Sciatic nerve (tissue), 2 donors: ENCODE data around the gene TMEM132E. TPM values are rescaled to one million over a fixed set of nuclear protein-coding genes. Genes with fewer than 3 reads are reported as not detected.

Source experiments
- ATAC-seq: fragments of 200-7000 bp; cut with Tn5 transposase; one replicate; pipeline ENCODE4 v1.9.1; 2020; ENCODE audit warnings: mild to moderate bottlenecking, moderate library complexity
- DNase-seq: peaks from one replicate; pipeline ENCODE4 v3.0.0-alpha.2; 2020; ENCODE audit warnings: low spot score
- intact Hi-C: fragments of 100-400 bp; cut with DNase I; formaldehyde crosslinking; loops from one replicate; pipeline ENCODE4 v1.14.2; 2022
- total RNA-seq: library from RNA; stranded (reverse); fragmentation: NEBNext Ultra II Directional; extraction: Animal tissue kit (Norgen Biotek cat#: 25700); gene quantifications from one replicate; pipeline ENCODE4 v1.2.1, GENCODE V29; 2021
- donor health status: DM: no; HTN: no; CAD: no.
- donor health status: DM: no; HTN: no; CAD: no.

The TMEM132E gene
- total RNA-seq, 1 donor from 2014 or later = 0.58 TPM

DNA sequence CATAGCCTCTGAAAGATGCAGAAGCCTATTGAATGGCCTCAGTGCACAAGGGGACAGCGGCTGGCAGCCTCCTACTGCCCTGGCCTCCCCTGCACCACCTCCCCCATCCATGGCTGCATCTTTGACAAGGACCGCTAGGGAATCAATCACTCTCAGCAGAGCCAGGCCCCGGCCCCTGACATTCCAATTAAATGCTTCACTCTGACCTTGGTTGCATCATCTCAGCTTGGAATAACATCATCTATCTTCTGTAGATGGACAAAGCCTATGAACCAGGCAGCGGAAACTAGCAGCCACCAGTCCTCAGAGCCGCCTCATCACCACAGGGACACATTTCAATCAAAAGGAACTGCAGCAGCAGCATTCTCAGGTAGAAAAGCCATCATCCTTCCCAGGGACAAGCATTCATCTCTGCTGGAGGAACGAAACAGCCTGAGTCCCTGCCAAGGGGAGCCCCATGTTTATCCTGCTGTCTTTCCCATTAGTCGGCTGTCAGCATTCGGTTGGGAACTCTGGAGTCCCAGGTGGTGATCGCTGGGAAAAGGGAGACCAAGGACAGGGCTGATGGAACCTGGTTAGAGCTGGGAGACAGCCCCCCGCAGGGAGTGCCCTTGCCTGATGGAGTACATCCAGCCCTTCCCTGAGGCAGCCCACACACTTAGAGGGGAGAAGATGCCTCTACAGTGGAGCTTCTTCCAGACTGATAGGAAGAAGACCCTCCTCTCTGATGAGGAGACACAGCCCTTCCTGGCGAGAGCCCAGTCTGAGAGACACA, 11.5 kb upstream of the TMEM132E start:
- intact Hi-C loops = no loop called here
- ATAC-seq (no peak), DNase-seq (no peak)

DNA sequence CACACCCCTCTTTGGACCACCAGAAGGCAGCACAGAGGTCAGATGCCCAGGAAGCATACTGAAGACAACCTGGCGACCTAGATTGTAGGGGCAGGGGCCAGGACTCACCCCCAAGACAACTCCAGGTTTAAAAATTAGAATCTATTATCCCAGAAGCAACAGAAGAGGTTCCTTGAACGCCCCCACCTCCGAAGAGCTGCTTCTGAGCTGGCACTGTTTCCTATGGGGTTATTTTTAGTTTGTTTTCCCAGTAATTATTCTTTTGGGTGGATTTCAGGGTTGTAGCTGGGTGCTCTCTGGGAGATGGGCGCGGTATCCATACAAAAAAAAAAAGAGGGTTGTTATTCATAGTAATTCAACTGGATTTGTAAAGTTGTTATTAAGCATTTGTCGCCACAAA, 10.4 kb upstream of the TMEM132E start:
- ATAC-seq = no peak
- no peak for DNase-seq
- intact Hi-C loops = no loop called here

DNA sequence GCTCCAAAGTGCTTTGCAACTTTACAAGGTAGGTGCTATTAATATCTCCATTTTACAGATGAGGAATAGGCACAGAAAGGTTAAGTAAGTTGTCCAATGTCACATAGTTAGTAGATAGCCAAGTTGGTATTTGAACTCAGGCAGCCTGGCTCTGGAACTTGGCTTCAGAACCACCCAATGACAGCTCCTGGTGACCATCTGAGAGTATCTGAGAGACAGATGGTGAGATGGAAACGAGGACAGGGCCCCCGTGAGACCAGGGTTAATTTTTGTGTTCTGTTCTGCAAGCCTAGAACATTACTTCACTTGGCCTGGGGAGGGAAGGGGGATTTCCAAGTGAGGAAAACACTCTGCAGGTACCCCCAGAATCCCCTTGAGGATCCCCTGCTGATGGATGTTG, 9.8 kb upstream of the TMEM132E start:
- intact Hi-C loops = no loop called here
- ATAC-seq = no peak
- no peak for DNase-seq

DNA sequence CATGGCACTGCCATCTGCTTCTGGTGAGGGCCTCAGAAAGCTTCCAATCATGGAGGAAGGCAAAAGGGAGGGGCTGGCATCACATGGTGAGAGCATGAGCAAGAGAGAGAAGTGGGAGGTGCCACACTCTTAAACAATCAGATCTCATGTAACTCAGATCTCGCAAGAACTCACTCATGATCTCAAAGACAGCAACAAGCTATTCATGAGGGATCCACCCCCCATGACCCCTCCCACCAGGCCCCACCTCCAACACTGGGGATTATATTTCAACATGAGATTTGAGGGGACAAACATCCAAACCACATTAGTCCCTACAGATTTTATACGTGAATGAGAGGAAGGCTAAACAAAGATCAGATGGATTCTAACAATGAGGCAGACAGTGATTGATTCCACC, 8.9 kb upstream of the TMEM132E start:
- DNase-seq (no peak), ATAC-seq (no peak)
- intact Hi-C loops = no loop called here

DNA sequence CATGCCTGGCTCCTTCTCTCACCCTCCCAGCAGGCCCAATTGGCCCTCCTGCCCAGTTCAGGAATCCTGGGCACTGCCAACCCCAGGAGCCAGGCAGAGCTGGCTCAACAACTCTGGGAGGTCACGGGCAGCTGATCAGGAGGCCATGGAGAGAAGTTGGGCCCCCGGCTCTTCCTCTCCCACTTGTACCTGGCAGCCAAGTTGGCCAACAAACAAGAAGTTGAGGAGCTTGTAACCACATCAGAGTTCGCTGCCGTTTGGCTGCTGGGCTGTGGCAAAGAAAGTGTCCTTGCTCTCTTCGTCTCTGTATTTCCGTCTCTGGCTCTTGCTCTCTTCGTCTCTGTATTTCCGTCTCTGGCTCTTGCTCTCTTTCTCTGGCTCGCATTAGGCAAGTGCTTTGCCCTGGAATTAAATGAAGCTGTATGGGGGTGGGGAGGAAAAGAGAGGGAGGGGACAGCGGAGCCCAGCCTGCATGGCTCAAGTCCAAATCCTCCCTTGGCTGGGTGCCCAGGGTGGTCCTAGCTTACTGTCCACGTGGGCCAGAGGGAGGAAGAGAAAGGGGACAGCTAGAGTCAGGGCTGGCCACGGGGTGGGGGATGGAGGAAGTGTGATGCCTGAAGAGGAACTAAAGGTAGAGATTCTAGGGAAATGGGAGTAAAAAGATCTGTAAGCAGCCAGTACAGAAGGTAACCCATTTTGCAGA, 7.8 kb upstream of the TMEM132E start:
- DNase-seq (no peak), ATAC-seq (no peak)
- intact Hi-C loops = no loop called here

DNA sequence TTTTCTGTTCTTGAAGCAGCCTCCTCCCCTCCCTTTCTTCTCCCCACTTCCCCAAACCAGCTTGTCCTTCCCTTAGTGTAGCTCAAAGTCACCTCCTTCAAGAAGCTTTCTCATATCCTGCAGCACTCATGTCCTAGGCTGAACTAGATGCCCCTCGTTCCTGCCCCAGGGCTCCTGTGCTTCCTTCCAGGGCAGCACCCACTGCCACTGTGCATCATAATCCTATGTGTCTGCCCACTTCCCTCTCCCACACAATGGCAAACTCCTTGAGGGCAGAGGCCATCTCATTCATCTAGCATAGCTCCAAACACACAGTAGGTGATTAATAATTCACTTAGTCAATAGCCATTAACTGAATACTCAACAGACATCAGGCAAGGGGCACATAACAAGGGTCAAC, 6.9 kb upstream of the TMEM132E start:
- intact Hi-C loops = no loop called here
- ATAC-seq (no peak), DNase-seq (no peak)

DNA sequence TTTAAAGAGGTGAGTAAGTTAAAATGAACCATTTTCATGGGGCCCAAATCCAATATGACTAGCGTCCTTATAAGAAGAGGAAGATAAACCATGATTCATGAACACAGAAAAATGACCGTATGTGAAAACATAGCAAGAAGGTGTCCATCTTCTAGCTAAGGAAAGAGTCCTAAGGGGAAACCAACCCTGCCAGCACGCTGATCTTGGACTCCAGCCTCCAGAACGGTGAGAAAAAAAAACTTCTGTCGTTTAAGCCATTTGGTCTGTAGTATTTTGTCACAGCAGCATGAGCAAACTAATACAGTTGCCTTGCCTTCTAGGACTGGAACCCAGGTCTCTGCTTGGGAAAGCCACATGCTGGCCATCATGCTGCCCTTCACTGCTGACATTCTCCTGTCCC, 4.2 kb upstream of the TMEM132E start:
- DNase-seq (no peak), ATAC-seq (no peak)
- intact Hi-C loops = no loop called here

DNA sequence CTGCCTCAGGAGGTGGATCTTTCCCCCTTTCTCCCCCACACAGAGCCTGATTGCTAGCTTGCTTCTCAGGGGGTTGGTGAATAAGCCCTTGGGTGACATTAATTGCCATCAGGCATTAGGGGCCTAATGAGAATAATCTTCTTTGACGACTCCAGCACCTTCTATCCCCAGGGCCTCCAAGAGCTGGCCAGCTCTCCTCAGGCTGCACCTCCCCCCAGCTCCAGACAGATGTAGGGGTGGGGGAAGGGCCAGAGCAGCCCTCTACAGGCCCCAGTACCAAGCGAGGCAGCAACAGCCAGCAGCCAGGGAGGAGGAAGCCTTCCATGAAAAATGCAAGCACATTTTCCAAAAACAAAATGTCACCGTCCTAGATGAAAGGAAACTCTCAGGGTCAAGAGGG, 1.4 kb upstream of the TMEM132E start:
- ATAC-seq = no peak
- DNase-seq = no peak
- intact Hi-C loops = no loop called here

DNA sequence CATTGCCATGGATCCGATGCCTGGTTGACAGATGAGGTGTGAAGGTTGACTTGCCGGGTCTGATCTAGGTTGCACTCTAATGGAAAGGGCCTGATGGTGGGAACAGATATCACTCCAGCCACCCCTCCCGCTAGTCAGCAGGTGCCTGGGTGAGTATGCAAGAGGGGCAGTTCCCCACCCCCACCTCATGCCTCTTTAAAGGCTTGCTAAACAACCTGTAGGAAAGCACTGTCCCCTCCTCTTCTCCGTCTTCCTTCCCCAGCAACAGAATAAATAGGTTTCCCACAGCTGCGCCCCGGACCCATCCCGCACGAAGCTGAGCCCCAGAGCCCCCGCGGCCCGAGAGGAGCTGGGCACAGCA, 746 bp upstream of the TMEM132E start:
- intact Hi-C loops = no loop called here
- ATAC-seq = no peak

DNA sequence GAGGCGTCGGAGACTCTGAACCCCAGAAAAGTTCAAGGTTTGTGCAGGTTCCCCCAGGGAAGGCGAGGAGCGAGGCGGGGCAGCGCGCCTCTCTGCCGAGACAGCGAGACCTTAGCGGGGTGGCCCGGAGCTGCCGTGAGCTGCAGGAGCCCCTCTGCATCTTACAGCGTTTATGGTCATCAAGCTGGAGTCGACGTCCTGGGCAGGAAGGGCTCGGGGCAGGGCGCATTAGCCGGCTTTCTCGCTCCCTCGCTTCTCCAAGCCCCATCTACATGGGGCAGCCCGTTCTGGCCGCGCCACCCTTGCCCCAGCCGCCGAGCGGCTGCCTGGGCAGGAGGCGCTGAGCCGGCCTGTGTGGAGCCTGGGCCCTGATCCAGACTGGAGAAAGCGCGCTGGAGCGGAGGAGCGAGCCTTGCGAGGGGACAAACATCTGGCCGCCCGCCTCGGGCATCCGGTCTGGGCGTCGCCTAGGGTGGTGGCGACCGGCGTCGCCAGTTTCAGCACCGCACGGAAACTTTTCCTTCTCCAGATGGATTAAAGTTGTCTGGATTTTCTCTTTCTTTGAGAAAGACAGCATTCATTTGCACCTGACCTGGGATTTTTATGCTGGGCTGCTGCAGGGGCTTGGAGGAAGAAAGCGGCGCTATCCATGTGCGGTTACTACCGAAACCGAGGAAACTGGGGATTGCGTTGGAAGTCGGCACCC, 750 bp downstream of the TMEM132E start:
- DNase-seq (peak; percentile 62), ATAC-seq (peak; percentile 44)
- intact Hi-C loops = no loop called here

More for the DNA sequence above, 746 bp upstream of the TMEM132E start:
- no peak for DNase-seq

DNA sequence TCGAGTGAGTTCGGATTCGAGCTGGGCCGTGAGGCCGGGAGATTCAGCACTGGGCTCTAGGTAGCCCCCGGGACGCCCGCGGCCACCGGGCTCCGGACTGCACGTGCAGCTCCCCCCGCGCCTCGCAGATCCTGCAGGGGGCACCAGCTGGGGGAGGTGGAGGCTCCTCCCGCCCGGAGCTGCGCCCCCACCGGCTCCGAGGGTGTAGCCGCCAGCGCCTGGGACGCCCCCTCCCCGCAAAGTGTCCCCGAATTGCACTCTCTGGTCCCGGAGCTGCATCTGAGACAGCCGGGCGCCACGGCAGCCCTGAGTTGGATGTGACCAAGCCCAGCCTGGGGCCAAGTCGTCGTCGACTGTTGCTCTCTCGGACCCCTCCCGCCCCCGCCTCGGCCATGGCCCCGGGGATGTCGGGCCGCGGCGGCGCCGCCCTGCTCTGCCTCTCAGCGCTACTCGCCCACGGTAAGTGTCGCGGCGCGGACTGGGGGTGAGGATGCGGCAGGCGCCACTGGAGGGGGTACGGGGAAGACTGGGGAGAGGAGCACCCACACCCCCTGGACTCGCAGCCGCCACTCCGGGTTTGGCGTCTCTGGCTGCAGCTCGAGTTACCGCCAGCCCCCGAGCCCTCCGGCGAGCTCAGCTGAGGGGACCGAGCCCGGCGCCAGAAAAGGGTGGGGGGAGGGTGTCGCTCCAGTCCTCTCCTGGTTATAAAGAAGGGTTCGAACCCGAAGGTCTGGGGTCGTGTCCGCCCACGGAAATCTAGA, 1.5 kb downstream of the TMEM132E start:
- intact Hi-C loops = no loop called here
- DNase-seq (peak; percentile 57), ATAC-seq (no peak)

DNA sequence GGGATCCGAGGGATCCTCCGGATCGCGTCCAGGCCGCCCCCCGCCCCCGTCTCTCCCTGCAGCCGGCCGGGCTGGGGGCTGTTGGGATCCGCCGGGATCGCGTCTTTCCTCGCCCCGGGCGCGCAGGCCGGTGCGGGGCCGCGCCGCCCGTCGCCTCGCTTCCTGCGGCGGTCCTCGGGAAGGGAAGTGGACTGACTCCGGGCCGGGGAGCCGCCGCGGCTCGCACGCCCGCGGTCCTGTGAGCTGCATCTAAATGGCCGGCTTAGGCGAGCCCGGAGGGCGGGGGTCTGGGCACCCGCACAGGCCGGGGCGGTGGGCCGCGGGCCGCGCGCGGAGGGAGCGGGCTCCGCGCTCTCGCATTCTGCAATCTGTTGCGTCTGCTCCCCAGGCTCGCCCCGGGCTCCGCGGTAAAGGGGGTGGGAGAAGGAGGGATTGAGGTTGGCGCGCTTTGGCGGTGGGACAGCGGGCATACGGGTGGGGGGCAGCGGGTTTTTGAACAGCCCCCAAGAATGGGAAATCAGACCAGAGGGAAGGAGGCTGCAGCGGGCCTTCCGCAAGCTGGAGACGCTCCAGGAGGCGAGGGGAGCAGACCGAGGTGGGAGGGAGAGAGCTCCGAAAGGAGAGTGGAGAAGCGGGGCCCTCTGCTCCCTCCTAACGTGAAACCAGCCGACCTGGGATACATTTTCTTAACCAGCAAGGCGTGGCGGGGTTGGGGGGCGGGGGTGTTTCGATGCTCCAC, 2.2 kb downstream of the TMEM132E start:
- ATAC-seq (no peak), DNase-seq (no peak)
- intact Hi-C loops = no loop called here

DNA sequence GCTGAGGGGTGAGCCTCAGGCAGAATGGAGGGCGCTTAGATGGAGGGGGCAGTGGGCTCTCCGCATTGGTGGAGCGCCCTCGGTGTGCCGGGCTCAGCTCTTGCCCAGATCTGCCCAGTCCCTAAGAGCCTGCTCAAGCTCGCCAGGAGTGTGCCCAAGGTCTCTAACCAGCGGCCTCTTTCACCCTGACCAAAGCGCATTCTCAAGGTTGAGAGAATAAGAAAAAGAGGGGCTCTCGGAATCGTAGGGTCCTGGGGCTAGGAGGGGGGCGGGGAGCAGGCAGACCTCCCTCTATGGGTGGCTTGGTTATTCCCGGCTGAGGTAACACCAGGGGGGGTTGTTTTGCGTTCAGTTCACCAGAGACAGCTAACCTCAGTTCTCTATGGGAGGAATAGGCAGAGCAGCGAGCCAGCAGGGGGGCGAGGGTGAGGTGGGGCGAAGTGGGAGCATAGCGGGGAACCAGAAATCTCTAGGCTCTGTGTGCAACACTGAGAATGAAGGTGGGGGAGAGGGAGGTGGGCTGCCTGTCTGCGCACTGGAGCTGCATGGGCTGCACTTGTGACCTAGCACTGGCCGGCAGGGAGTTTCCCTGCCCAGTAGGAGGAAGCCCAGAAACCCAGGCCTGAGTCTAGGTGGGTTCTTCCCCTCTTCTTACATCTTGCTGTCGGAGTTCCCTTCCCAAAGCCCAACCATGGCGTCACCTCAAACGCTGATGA, 3.0 kb downstream of the TMEM132E start:
- ATAC-seq (no peak), DNase-seq (no peak)
- intact Hi-C loops = no loop called here

DNA sequence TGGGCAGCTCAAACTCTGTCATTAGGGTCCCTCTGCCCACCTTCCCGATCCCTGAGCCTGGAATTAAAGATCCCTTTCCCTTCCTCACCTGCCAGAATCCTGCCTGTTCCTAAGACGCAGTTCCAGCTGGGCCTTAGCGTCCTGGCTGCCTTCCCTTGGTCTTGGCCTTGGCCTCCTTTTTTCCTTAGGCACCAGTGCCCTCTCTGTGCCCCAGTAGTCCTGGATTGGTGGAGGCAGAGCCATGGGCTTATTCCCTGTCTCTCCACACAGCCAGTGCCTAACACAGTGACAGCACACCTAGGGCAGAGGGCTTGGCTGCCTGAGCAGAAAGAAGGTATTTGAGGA, 3.5 kb downstream of the TMEM132E start:
- ATAC-seq = no peak
- DNase-seq = no peak
- intact Hi-C loops = no loop called here

DNA sequence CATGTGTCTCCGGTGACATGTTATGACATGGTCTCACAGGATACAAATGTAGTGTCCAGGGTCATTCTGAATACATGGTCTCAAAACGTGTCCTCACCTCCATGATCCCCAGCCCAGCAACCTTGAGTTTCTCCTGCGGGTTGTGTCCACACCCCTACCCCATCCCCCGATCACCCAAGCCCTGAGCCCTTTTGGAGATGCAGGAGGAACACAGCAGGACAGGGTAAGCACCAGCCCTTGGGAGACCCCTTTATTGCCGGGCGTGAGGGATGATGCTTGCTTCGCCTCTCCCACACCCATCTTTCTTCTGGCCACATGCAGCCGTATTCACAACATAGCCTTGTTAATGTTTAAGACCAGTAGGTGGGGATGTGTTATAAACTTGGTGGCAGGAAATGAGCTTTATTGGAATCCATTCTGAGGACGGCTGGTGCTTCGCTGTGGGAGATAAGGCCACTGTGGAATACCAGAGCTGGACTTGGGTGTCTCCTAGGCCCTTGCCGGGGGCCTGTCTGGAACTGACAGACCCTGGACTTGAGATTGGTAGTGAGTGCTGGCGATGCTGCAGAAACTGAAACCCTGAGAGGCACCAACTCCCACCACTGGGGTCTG, 5.5 kb downstream of the TMEM132E start:
- ATAC-seq (no peak), DNase-seq (no peak)
- intact Hi-C loops = no loop called here

DNA sequence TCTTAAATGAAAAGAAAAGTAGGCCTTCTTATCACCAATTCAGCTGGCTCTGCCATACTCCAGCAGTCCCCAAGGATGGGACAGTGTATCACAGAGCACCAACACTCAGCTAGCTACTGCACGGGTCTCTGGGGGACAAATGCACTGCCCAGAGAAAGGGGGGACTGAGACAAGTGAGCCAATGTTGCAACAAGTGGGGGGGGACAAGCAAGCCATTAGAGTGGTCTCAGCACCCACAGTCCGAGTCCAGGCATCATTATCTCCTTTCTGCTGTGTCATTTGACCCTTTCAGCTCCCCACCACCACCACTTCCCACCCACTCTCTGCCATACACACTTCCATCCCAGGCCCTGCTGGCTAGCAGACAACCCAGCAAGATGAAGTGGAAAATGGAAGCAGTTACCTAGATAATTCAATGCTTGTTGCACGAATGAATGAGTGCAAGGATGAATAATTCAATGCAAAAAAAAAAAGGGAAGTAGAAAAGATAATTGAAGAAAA, 7.0 kb downstream of the TMEM132E start:
- DNase-seq = no peak
- intact Hi-C loops = no loop called here
- ATAC-seq = no peak

DNA sequence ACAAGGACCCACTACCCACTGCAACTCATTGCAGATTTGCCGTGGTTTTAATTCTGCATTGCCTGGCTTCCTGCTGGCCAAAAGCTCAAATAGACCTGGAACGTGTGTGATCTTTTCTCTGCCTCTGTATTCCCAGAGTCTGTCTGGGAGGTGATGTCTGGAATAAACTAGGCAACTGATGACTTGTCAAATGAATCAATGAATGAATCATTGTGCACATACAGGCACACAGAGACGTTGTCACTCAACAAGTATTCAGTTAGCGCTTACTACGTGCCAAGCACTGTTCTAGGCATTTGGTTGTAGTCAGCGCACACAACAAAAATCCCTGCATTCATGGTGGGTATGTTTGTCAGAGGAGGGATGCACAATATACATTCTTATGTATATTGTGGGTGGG, 8.9 kb downstream of the TMEM132E start:
- intact Hi-C loops = no loop called here
- no peak for ATAC-seq
- no peak for DNase-seq
